Upper lobe of right lung (tissue), 1 donor: ENCODE results near the gene KRT27. TPM values are rescaled to one million over a fixed set of nuclear protein-coding genes. Genes with fewer than 3 reads are reported as not detected.
A peak's percentile ranks its signal among the peaks of the same experiment; 100 is the strongest.

ENCODE experiments used
- ATAC-seq: fragments of 200-7000 bp; cut with Tn5 transposase; one replicate; pipeline ENCODE4 v1.9.1; 2020; ENCODE audit warnings: mild to moderate bottlenecking, moderate library complexity
- DNase-seq: peaks from one replicate; pipeline ENCODE4 v3.0.0-alpha.2; 2020
- H3K27ac ChIP-seq: fragments of 200-600 bp; one replicate; pipeline ENCODE4 v1.8.0; 2022
- H3K27me3 ChIP-seq: fragments of 200-600 bp; one replicate; pipeline ENCODE4 v1.8.0; 2022; ENCODE audit warnings: mild to moderate bottlenecking
- H3K36me3 ChIP-seq: fragments of 200-600 bp; one replicate; pipeline ENCODE4 v1.8.0; 2022
- H3K4me1 ChIP-seq: fragments of 200-600 bp; one replicate; pipeline ENCODE4 v1.8.0; 2022
- H3K4me3 ChIP-seq: fragments of 200-600 bp; one replicate; pipeline ENCODE4 v1.8.0; 2022; ENCODE audit warnings: mild to moderate bottlenecking
- H3K9me3 ChIP-seq: fragments of 200-600 bp; one replicate; pipeline ENCODE4 v1.8.0; 2022
- intact Hi-C: fragments of 100-400 bp; cut with DNase I; formaldehyde crosslinking; loops from one replicate; pipeline ENCODE4 v1.11.0; 2022
- total RNA-seq: library from RNA; stranded (reverse); fragmentation: NEBNext Ultra II Directional; extraction: Animal tissue kit (Norgen Biotek cat#: 25700); gene quantifications from one replicate; pipeline ENCODE4 v1.2.1, GENCODE V29; 2021
- TF ChIP-seq, protein P1 (sequence below): fragments of 200-600 bp; IDR thresholded peaks from one replicate; pipeline ENCODE4 v1.8.0; 2022; ENCODE audit warnings: antibody characterized with exemption
- donor health status: DM: no; HTN: yes; CAD: no; lungs with severe emphysema.

Gene KRT27
- total RNA-seq, 1 donor from 2014 or later: 0.55 TPM

DNA sequence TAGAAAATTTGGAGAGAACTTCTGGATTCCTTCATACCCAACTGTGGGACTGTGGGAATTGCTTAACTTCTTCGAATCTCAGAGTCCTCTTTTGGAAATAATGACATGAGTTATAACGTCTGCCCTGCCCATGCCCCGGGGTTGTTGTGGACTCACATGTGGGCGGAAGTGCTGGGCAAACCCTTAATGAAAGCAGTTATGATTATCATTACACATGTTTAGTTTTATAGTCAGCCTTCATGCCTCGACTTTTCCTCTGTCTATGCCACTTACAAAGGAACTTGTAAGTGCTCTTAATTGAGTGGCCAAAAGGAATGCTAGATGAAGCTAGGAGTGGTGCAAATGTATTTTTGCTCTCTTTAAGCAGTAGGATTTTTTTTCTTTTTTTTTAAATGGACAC is 3.9 kb downstream of the KRT27 start:
- no peak for DNase-seq
- peak; percentile 45 for ATAC-seq

DNA sequence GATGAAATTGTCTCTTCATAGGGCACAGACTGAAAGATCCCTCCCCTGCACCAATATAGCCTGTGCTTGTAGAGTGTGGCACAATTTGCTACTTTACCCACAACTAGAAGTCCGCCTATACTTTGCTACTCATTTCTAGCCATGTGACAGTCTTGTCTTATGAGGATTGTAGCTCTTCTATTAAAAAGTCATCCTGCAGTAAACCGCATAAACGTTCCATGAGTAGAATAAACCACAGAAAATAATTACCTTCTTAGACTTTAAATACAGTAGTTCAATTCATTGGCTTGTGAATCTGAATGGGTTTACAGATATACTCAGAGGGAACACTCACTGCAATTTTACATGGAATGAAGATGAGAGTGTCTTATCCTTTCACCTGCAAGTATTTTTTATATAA is 4.4 kb downstream of the KRT27 start:
- DNase-seq (no peak), ATAC-seq (no peak)
- Histone ChIP-seq H3K36me3 (no peaks in the 10 kb centered on the region), H3K9me3 (no peaks in the 10 kb centered on the region), H3K27ac (no peak overlapping the region), H3K4me3 (no peak overlapping the region), H3K4me1 (no peaks in the 10 kb centered on the region), H3K27me3 (peaks cover 11% of the 10 kb centered on the region)
- TF ChIP-seq, protein P1, sequence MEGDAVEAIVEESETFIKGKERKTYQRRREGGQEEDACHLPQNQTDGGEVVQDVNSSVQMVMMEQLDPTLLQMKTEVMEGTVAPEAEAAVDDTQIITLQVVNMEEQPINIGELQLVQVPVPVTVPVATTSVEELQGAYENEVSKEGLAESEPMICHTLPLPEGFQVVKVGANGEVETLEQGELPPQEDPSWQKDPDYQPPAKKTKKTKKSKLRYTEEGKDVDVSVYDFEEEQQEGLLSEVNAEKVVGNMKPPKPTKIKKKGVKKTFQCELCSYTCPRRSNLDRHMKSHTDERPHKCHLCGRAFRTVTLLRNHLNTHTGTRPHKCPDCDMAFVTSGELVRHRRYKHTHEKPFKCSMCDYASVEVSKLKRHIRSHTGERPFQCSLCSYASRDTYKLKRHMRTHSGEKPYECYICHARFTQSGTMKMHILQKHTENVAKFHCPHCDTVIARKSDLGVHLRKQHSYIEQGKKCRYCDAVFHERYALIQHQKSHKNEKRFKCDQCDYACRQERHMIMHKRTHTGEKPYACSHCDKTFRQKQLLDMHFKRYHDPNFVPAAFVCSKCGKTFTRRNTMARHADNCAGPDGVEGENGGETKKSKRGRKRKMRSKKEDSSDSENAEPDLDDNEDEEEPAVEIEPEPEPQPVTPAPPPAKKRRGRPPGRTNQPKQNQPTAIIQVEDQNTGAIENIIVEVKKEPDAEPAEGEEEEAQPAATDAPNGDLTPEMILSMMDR: no peak
- intact Hi-C loops: no loop called here

More for the DNA sequence above, 3.9 kb downstream of the KRT27 start:
- intact Hi-C loops: no loop called here
- H3K27me3 ChIP-seq: peaks cover 11% of the 10 kb centered on the region
- H3K36me3 ChIP-seq: no peaks in the 10 kb centered on the region
- no peaks in the 10 kb centered on the region for H3K4me1 ChIP-seq
- TF ChIP-seq, protein P1: no peak
- no peak overlapping the region for H3K4me3 ChIP-seq
- H3K27ac ChIP-seq: no peak overlapping the region
- H3K9me3 ChIP-seq: no peaks in the 10 kb centered on the region

DNA sequence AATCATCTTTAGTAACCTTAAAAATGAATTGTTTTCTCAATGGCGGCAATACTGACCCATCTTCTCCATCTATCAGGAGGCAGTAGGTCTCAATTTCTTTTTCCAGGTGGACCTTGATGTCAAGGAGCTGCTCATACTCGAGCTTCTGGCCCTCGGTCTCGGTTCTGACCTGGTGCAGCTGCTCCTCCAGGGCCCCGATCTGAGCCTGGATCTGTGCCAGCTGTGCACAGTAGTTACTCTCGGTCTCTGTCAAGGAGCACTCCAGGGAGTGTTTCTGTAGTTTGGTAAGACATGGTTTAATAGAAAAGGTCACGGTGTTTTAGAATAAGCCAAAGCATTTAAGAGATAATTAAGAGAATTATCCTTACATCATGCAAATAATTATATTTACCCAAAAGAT is 4.9 kb downstream of the KRT27 start:
- H3K27me3 ChIP-seq: peaks cover 11% of the 10 kb centered on the region
- ATAC-seq (no peak), DNase-seq (no peak)
- TF ChIP-seq, protein P1: no peak
- no peak overlapping the region for H3K27ac ChIP-seq
- H3K4me1 ChIP-seq: no peaks in the 10 kb centered on the region
- intact Hi-C loops: no loop called here
- H3K4me3 ChIP-seq: no peak overlapping the region
- no peaks in the 10 kb centered on the region for H3K36me3 ChIP-seq
- no peaks in the 10 kb centered on the region for H3K9me3 ChIP-seq

DNA sequence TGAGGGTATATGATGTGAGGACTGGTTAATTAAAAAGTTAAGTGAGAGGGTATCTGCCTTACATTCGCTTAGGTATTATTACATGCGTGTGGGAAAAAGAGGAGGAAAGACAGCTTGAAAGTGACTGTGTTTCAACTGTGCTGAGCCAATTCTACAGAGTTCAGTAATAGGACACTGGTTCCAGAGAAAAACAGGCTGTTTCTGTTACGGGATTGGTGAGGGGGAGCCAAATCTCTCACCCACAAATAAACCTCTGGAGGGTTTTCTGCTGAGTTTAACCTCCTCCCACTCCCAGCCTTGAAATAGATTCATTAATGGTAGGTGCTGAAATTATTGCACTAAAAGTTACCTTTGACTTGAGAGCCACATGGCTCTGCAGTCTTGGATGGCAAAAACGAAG is 6.4 kb downstream of the KRT27 start:
- H3K27me3 ChIP-seq: peaks cover 11% of the 10 kb centered on the region
- no peaks in the 10 kb centered on the region for H3K9me3 ChIP-seq
- DNase-seq (no peak), ATAC-seq (no peak)
- intact Hi-C loops: no loop called here
- no peaks in the 10 kb centered on the region for H3K36me3 ChIP-seq
- no peak overlapping the region for H3K27ac ChIP-seq
- TF ChIP-seq, protein P1: no peak
- H3K4me1 ChIP-seq: no peaks in the 10 kb centered on the region
- H3K4me3 ChIP-seq: no peak overlapping the region

DNA sequence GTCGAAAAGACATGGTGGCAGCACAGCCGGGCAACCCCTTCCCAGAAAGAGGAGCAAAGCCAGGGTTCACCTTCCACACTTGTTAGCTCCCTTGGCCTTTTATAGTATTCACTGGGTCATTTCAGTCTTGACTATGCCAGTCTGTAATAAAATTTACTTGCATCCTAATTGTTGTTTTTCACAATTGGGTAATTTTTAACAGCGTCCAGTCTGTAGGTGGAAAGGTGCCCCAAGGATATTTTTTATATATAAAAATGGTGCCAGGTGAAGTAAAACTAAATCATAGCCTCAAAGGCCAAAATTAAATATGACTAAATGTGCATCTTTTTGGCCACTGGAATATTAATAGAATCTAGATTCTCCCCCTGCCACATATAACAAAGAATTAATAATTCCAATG is 10.2 kb downstream of the KRT27 start, which contains the start of gene KRT26:
Gene KRT26, minus strand, starts transcription at position 101 of the 400 bp plus-strand sequence. Its CDS starts 88 bp downstream, at position 13.
- Histone ChIP-seq H3K4me1 (no peaks in the 10 kb centered on the region), H3K9me3 (no peaks in the 10 kb centered on the region), H3K4me3 (no peak within 1 kb of the TSS), H3K27me3 (no peaks in the 10 kb centered on the region), H3K36me3 (no peaks in the 10 kb centered on the region), H3K27ac (no peak within 1 kb of the TSS)
- DNase-seq (no peak), ATAC-seq (no peak)
- intact Hi-C loops: no loop called here
- TF ChIP-seq, protein P1: no peak

DNA sequence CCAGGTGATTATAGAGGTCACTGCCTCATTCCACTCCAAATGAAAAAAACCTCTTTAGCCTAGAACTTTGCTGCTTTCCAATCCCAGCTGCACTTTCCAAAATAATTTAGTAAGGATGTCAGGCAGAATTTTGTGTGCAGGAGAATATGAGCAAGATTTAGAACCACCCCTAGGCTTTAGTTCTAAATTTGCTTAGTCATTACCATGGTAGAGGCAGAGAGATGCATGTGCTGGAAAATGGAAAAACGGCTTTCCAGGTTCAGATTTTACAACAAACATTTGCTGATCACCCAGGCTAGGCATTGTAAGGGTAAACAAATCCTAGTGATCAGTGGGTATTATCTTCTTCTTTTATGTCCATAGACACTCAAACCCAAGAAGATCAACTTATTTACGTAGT is 16.7 kb downstream of the KRT27 start:
- no peaks in the 10 kb centered on the region for H3K4me1 ChIP-seq
- H3K9me3 ChIP-seq: peaks cover 7% of the 10 kb centered on the region
- DNase-seq (no peak), ATAC-seq (no peak)
- TF ChIP-seq, protein P1: no peak
- H3K36me3 ChIP-seq: no peaks in the 10 kb centered on the region
- H3K27ac ChIP-seq: no peak overlapping the region
- no peak overlapping the region for H3K4me3 ChIP-seq
- no peaks in the 10 kb centered on the region for H3K27me3 ChIP-seq
- intact Hi-C loops: no loop called here
